Nephron (organoid): ENCODE data around the gene KCTD5.
A peak's percentile ranks its signal among the peaks of the same experiment; 100 is the strongest.

Experiments used
- H3K27ac Mint-ChIP-seq, 3 experiments: 2 replicates each; pipeline ENCODE4 v1.8.0; 2020; ENCODE audit warnings: mixed read lengths in 3 of 3, mild to moderate bottlenecking in 2 of 3, moderate library complexity in 1 of 3
- H3K27me3 Mint-ChIP-seq: 2 replicates; pipeline ENCODE4 v1.8.0; 2021; ENCODE audit warnings: low read depth, mild to moderate bottlenecking, moderate library complexity, mixed read lengths
- H3K36me3 Mint-ChIP-seq: 2 replicates; pipeline ENCODE4 v1.8.0; 2020; ENCODE audit warnings: low read depth, mixed read lengths
- H3K4me1 Mint-ChIP-seq: 2 replicates; pipeline ENCODE4 v1.8.0; 2020; ENCODE audit warnings: mixed read lengths
- H3K4me3 Mint-ChIP-seq, 3 experiments: 2 replicates each; pipeline ENCODE4 v1.8.0; 2020; ENCODE audit warnings: mild to moderate bottlenecking in 3 of 3, mixed read lengths in 3 of 3, moderate library complexity in 2 of 3
- H3K9me3 Mint-ChIP-seq: 2 replicates; pipeline ENCODE4 v1.8.0; 2020; ENCODE audit warnings: mixed read lengths
- TF ChIP-seq, protein P1 (sequence below), 3 experiments: fragments of 200-600 bp; sonication (generic); IDR thresholded peaks; one replicate each; pipeline ENCODE4 v1.5.0; 2021; ENCODE audit warnings: antibody characterized with exemption in 3 of 3; ENCODE audit not compliant: unreplicated experiment in 3 of 3

Gene KCTD5

DNA sequence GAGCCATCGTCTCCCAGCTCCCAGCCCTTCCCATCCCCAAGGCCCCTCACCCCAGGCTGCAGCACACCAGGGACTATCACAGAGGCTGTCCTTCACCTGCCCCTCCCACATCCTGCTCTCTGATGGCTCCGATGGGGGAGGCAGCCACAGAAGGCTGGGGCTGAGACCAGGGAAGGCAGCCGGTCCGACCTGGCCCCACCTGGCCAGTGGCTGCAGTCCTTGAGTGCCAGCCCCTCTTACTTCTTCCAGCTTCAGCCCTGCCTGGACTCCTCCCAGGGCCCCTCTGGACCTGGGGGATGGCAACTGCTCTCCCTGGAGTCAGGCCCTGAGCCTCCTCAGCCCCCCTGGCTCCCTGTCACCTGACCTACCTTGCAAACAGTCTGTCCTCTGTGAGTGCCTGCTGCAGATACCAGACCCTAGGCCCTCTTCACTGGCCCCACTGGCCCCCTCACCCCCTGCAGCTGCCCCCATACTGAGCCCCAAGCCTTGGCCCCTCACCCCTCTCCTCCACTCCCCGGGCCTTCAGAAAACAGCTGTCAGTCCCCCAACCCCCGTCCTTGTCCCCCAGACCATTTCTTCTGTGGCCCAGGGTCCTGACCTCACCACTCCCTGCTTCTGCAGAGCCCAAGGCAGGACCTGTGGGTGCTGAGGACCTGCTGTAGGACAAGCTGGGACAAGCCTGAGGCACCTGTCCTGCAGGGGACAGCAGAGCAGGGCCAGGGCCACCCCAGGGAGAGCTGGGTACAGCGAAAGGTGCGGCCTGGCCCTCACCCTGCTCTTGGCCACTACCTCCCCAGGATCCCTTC lies 57.5 kb downstream of the KCTD5 start:
- H3K27me3 Mint-ChIP-seq: peaks cover 3% of the 10 kb centered on the region

DNA sequence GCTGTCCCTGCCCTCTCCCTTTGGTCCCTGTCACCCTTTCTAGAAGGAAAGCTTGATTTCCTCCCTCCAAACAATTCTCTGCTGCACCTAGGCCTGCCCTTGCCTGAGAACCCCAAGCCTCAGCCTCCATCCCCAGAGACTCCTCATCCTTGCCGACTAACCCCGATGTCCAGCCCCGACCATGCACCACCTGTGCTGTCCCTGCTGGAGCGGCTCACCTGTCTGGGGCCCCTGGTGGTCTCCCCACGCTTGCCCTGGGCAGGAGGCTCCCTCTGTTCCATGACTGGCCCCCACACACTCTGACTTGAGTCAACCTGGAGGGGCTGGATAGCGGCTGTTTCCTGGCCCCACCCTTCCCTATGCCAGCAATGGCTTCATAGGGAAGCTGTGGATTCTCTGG lies 58.2 kb downstream of the KCTD5 start:
- TF ChIP-seq, protein P1, sequence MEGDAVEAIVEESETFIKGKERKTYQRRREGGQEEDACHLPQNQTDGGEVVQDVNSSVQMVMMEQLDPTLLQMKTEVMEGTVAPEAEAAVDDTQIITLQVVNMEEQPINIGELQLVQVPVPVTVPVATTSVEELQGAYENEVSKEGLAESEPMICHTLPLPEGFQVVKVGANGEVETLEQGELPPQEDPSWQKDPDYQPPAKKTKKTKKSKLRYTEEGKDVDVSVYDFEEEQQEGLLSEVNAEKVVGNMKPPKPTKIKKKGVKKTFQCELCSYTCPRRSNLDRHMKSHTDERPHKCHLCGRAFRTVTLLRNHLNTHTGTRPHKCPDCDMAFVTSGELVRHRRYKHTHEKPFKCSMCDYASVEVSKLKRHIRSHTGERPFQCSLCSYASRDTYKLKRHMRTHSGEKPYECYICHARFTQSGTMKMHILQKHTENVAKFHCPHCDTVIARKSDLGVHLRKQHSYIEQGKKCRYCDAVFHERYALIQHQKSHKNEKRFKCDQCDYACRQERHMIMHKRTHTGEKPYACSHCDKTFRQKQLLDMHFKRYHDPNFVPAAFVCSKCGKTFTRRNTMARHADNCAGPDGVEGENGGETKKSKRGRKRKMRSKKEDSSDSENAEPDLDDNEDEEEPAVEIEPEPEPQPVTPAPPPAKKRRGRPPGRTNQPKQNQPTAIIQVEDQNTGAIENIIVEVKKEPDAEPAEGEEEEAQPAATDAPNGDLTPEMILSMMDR (IDR thresholded peaks at IDR 0.05; ENCODE audit: unreplicated experiment in 3 of 3): no peak
- peak overlapping the region in 1 of 3 experiments; percentile 33 for H3K27ac Mint-ChIP-seq
- peaks cover 3% of the 10 kb centered on the region for H3K27me3 Mint-ChIP-seq
- H3K36me3 Mint-ChIP-seq: no peaks in the 10 kb centered on the region
- H3K4me1 Mint-ChIP-seq: no peaks in the 10 kb centered on the region
- H3K4me3 Mint-ChIP-seq: peak overlapping the region in 1 of 3 experiments; percentile 29
- H3K9me3 Mint-ChIP-seq: no peaks in the 10 kb centered on the region

More for the DNA sequence above, 57.5 kb downstream of the KCTD5 start:
- Mint-ChIP-seq H3K9me3 (no peaks in the 10 kb centered on the region), H3K4me3 (no peak overlapping the region), H3K4me1 (no peaks in the 10 kb centered on the region), H3K36me3 (no peaks in the 10 kb centered on the region), H3K27ac (peak overlapping the region in 1 of 3 experiments; percentile 51)
- TF ChIP-seq, protein P1 (IDR thresholded peaks at IDR 0.05; ENCODE audit: unreplicated experiment in 3 of 3): no peak

DNA sequence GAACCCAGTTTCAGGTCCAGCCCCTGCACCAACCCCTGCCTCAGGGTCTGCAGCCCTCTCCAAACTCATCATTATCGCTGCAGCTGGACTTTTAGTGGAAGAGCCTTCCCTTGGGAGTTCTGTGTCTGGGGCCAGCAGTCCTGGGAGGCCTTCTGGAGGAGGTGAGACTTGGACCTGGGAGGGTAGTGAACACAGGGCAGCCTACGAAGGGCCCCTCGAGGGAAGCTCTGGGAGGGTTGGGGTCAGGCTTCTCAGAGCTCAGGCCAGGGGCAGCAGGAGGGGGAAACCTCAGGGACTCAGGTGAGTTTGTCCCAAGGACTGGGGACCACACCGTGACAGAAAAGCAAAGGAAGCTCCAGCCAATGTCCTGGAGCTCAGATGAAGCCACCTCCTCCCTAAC lies 58.8 kb downstream of the KCTD5 start:
- TF ChIP-seq, protein P1 (IDR thresholded peaks at IDR 0.05; ENCODE audit: unreplicated experiment in 3 of 3): no peak
- H3K4me3 Mint-ChIP-seq: no peak overlapping the region
- no peaks in the 10 kb centered on the region for H3K4me1 Mint-ChIP-seq
- H3K27ac Mint-ChIP-seq: no peak overlapping the region
- no peaks in the 10 kb centered on the region for H3K36me3 Mint-ChIP-seq
- H3K27me3 Mint-ChIP-seq: peaks cover 3% of the 10 kb centered on the region
- H3K9me3 Mint-ChIP-seq: no peaks in the 10 kb centered on the region

DNA sequence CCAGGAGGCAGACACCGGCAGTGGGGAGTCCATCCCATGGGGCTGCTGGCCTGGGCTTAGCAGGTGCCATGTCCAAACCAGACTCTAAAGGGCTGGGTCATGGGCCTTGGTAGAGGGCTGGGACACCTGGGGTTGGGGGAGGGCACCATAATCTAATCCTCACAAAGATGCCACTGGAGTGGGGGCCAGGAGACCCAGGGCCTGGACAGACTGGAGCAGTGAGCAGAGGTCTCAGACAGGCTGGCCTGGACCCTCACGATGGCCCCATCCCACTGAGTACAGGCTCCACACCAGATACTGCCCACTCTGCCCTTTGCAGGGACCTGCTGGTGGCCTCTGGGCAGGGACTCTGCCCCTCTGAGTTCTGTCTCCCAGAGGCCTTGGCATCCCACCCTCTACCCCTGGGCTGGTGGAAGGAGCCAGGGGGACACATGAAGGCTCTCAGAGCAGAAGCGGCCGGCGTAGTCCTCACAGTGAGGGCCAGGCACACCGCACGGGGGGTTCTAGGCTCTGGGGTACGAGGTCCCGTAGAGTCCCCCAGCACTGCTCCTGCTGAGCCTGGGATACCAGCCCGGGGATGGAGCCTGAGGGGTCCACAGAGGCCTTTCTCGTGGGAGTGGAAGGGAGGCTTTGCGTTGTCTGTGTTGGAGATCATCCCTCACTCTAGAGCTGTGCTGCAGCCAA lies 60.1 kb downstream of the KCTD5 start:
- Mint-ChIP-seq H3K36me3 (no peaks in the 10 kb centered on the region), H3K4me1 (no peaks in the 10 kb centered on the region), H3K9me3 (no peaks in the 10 kb centered on the region), H3K27ac (no peak overlapping the region), H3K27me3 (peaks cover 3% of the 10 kb centered on the region), H3K4me3 (no peak overlapping the region)
- TF ChIP-seq, protein P1 (IDR thresholded peaks at IDR 0.05; ENCODE audit: unreplicated experiment in 3 of 3): no peak

DNA sequence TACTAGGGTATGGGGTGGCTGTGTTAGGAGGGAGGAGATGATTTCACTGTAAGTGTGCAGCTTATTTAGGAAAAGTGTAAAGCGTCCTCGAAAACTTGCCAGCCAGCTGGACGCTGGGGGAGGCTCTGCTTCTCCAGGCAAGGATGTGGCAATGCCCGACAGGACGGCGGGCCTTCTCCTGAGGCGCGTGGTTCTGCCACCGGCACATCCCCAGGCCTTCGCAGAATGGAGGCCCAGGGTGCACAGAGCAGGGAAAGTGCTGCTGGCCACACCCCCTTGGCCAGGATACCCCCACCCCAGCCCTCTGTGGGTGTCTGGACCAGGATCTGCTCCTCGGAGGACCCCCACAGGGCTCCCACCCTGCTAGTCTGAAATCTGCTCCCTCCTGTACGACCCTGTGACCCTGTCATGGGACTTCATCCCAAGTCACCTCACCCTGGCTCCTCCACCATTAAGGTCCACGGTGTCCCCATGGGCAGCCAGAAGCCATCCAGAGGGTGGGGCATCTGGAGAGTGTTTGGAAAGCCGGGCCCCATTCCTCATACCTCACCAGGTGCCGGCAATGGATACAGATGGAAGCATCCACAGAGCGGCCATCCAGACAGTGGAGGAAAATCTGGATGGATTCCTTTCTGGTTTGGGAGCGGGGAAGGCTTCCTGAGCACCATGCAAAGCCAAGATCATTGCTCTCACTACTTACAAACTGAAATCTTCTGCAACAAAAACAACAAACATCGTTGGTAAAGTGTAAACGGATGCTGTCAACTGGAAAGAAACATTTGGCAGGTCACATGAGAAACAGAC lies 60.9 kb downstream of the KCTD5 start:
- Mint-ChIP-seq H3K4me3 (peak overlapping the region in 1 of 3 experiments; percentile 14), H3K4me1 (no peaks in the 10 kb centered on the region), H3K27ac (no peak overlapping the region), H3K27me3 (peaks cover 3% of the 10 kb centered on the region), H3K9me3 (no peaks in the 10 kb centered on the region), H3K36me3 (no peaks in the 10 kb centered on the region)
- TF ChIP-seq, protein P1 (IDR thresholded peaks at IDR 0.05; ENCODE audit: unreplicated experiment in 3 of 3): no peak
